Loucy (cell line): Measurements from ENCODE around the gene SDK1.

Source experiments
- EZH2phosphoT487 ChIP-seq: fragments of 200-600 bp; IDR thresholded peaks from 2 replicates; pipeline ENCODE4 v1.6.1; 2018; ENCODE audit warnings: antibody characterized with exemption, mild to moderate bottlenecking, moderate library complexity, borderline replicate concordance
- TF ChIP-seq, protein P1 (sequence below): fragments of 200-600 bp; sonication (generic); conservative IDR thresholded peaks from 2 replicates; pipeline ENCODE4 v1.5.1; 2014; ENCODE audit warnings: mild to moderate bottlenecking, antibody characterized with exemption, low read length

DNA sequence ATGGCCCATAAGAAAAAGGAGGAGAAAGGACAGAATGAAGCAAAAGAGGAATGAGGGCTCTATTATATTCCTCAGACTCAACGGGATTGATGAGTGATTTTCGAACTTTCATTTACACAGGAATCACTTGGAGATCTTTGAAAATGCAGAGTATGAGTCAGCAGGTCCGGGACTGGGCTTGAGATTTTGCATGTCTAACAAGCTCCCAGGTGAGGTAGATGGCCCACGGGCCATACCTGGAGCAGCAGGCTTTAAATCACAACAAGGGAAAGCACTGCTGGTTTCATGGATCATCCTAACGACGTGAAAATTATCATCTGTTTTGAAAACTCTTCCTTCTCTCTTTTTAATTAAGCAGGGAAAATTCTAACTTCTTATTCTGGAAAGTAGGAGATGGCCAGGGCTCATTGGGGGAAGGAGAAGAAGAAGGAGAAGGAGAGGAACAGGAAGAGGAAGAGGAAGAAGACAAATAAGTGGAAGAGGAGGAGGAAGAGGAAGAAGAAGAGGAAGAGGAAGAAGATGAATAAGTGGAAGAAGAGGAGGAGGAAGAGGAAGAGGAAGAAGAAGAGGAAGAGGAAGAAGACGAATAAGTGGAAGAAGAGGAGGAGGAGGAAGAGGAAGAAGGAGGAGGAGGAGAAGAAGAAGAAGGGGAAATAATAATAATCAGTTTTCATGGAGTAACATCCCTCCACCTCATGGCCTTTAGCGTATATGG is 3.8 kb upstream of the SDK1 start:
- TF ChIP-seq, protein P1, sequence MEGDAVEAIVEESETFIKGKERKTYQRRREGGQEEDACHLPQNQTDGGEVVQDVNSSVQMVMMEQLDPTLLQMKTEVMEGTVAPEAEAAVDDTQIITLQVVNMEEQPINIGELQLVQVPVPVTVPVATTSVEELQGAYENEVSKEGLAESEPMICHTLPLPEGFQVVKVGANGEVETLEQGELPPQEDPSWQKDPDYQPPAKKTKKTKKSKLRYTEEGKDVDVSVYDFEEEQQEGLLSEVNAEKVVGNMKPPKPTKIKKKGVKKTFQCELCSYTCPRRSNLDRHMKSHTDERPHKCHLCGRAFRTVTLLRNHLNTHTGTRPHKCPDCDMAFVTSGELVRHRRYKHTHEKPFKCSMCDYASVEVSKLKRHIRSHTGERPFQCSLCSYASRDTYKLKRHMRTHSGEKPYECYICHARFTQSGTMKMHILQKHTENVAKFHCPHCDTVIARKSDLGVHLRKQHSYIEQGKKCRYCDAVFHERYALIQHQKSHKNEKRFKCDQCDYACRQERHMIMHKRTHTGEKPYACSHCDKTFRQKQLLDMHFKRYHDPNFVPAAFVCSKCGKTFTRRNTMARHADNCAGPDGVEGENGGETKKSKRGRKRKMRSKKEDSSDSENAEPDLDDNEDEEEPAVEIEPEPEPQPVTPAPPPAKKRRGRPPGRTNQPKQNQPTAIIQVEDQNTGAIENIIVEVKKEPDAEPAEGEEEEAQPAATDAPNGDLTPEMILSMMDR = no peak
- no peak for TF ChIP-seq EZH2phosphoT487
